HEK293 (cell line): ENCODE measurements around the gene NR3C1.

Experiments
- CTCF ChIA-PET: fragments of 350-600 bp; formaldehyde crosslinking; extraction: SDS; loops from one replicate; lab custom pipeline; 2021; ENCODE audit warnings: antibody characterized with exemption; lab: Yijun Ruan, JAX
- POLR2A ChIA-PET: fragments of 300-600 bp; formaldehyde crosslinking; extraction: SDS; loops from one replicate; lab custom pipeline; 2020; ENCODE audit warnings: antibody characterized with exemption, inconsistent platforms; lab: Yijun Ruan, JAX
- H3K27ac ChIP-seq: fragments of 200-500 bp; sonication (Bioruptor generic); 2 replicates; pipeline ENCODE4 v1.5.1; 2014; ENCODE audit warnings: low read depth, low read length, control low read depth, inconsistent platforms; ENCODE audit errors: extremely low read depth
- H3K36me3 ChIP-seq, 2 experiments: fragments of 200-500 bp in 1 of 2; sonication (Bioruptor generic) in 1 of 2; 1 replicate in 1 of 2; 2 replicates in 1 of 2; pipeline ENCODE4 v1.5.1; 2014 to 2017; ENCODE audit warnings: inconsistent platforms in 2 of 2, low read length in 2 of 2; ENCODE audit not compliant: control insufficient read depth in 2 of 2, insufficient read depth in 1 of 2
- H3K4me1 ChIP-seq: fragments of 200-500 bp; sonication (Bioruptor generic); 2 replicates; pipeline ENCODE4 v1.5.1; 2014; ENCODE audit warnings: mild to moderate bottlenecking, low read length, inconsistent platforms; ENCODE audit not compliant: control insufficient read depth, insufficient read depth
- H3K4me3 ChIP-seq: 2 replicates; pipeline ENCODE4 v1.5.1; 2011; ENCODE audit warnings: low read depth, mild to moderate bottlenecking, control low read depth, low read length, moderate library complexity
- H3K9me3 ChIP-seq: fragments of 200-500 bp; sonication (Bioruptor generic); 2 replicates; pipeline ENCODE4 v1.5.1; 2014; ENCODE audit warnings: low read depth, low read length, inconsistent platforms; ENCODE audit not compliant: control insufficient read depth, insufficient read depth
- GLIS2 ChIP-seq: fragments of 450-650 bp; formaldehyde crosslinking; IDR thresholded peaks from 2 replicates; pipeline ENCODE4 v1.5.1; 2016; ENCODE audit warnings: missing biosample characterization, missing genetic modification characterization
- KLF10 ChIP-seq: fragments of 450-650 bp; IDR thresholded peaks from 2 replicates; pipeline ENCODE4 v1.5.1; 2018; ENCODE audit warnings: missing biosample characterization, mild to moderate bottlenecking, missing genetic modification characterization
- OVOL3 ChIP-seq: fragments of 450-650 bp; formaldehyde crosslinking; IDR thresholded peaks from 2 replicates; pipeline ENCODE4 v1.5.1; 2016; ENCODE audit warnings: missing biosample characterization, missing genetic modification characterization
- RBAK ChIP-seq: fragments of 450-650 bp; formaldehyde crosslinking; IDR thresholded peaks from 2 replicates; pipeline ENCODE4 v1.5.1; 2016; ENCODE audit warnings: missing biosample characterization, missing genetic modification characterization
- SCRT2 ChIP-seq: fragments of 450-650 bp; formaldehyde crosslinking; IDR thresholded peaks from 2 replicates; pipeline ENCODE4 v1.5.1; 2016; ENCODE audit warnings: missing biosample characterization, missing genetic modification characterization
- TRIM28 ChIP-seq: IDR thresholded peaks from 2 replicates; pipeline ENCODE4 v1.6.1; 2011; ENCODE audit warnings: low read length, control low read depth, borderline replicate concordance
- ZBTB20 ChIP-seq: fragments of 450-650 bp; formaldehyde crosslinking; IDR thresholded peaks from 2 replicates; pipeline ENCODE4 v1.5.1; 2016; ENCODE audit warnings: missing biosample characterization, missing genetic modification characterization
- ZBTB48 ChIP-seq: fragments of 450-650 bp; formaldehyde crosslinking; IDR thresholded peaks from 2 replicates; pipeline ENCODE4 v1.5.1; 2016; ENCODE audit warnings: missing biosample characterization, missing genetic modification characterization
- ZBTB7A ChIP-seq: fragments of 450-650 bp; formaldehyde crosslinking; IDR thresholded peaks from 2 replicates; pipeline ENCODE4 v1.5.1; 2016; ENCODE audit warnings: low read depth, missing biosample characterization, missing genetic modification characterization
- ZFP3 ChIP-seq: fragments of 450-650 bp; formaldehyde crosslinking; IDR thresholded peaks from 2 replicates; pipeline ENCODE4 v1.5.1; 2016; ENCODE audit warnings: low read depth, missing biosample characterization, missing genetic modification characterization
- ZNF121 ChIP-seq: fragments of 450-650 bp; formaldehyde crosslinking; IDR thresholded peaks from 2 replicates; pipeline ENCODE4 v1.5.1; 2016; ENCODE audit warnings: missing biosample characterization, missing genetic modification characterization
- ZNF610 ChIP-seq: fragments of 450-650 bp; formaldehyde crosslinking; IDR thresholded peaks from 2 replicates; pipeline ENCODE4 v1.5.1; 2016; ENCODE audit warnings: missing biosample characterization, missing genetic modification characterization, borderline replicate concordance
- ZSCAN30 ChIP-seq: fragments of 450-650 bp; IDR thresholded peaks from 2 replicates; pipeline ENCODE4 v1.5.1; 2018; ENCODE audit warnings: missing biosample characterization, mild to moderate bottlenecking, missing genetic modification characterization, moderate library complexity
- TF ChIP-seq, protein P1 (sequence below): fragments of 450-650 bp; formaldehyde crosslinking; IDR thresholded peaks from 2 replicates; pipeline ENCODE4 v1.5.1; 2016; ENCODE audit warnings: missing biosample characterization, missing genetic modification characterization, low read depth
- TF ChIP-seq, protein P2 (sequence below): fragments of 450-650 bp; formaldehyde crosslinking; IDR thresholded peaks from 2 replicates; pipeline ENCODE4 v1.5.1; 2016; ENCODE audit warnings: missing biosample characterization, missing genetic modification characterization, borderline replicate concordance
- TF ChIP-seq, protein P3 (sequence below): fragments of 450-650 bp; formaldehyde crosslinking; IDR thresholded peaks from 2 replicates; pipeline ENCODE4 v1.5.1; 2016; ENCODE audit warnings: missing biosample characterization, missing genetic modification characterization
- TF ChIP-seq, protein P4 (sequence below): fragments of 450-650 bp; formaldehyde crosslinking; IDR thresholded peaks from 2 replicates; pipeline ENCODE4 v1.5.1; 2016; ENCODE audit warnings: missing biosample characterization, missing genetic modification characterization
- TF ChIP-seq, protein P5 (sequence below): IDR thresholded peaks from 2 replicates; pipeline ENCODE4 v1.6.1; 2011; ENCODE audit warnings: mild to moderate bottlenecking, low read depth, low read length, borderline replicate concordance

NR3C1 gene

DNA sequence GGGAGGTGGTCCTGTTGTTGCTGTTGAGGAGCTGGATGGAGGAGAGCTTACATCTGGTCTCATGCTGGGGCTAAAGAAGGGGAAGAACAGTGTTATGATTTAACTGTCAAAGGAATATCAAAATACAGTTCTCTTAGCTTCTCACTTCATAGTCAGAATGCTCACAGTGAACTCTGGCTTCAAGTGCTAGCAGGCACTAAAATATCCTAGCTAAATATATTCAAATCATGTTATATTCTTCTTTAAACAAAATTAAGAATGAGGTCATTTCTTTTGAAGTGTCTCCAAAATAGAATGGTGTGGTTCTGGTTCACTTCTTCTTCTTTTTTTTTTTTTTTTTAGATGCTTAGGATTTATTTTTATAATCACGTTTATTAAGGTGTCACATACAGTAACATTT lies 89.4 kb downstream of the NR3C1 start:
- CTCF ChIA-PET = interaction anchor here (0.6 kb wide), 1 partner anchor 23 kb away, joined by 4 read pairs; no protein-coding TSS in a partner anchor
- no peaks in the 10 kb centered on the region for H3K4me1 ChIP-seq
- POLR2A ChIA-PET = no interaction called here

DNA sequence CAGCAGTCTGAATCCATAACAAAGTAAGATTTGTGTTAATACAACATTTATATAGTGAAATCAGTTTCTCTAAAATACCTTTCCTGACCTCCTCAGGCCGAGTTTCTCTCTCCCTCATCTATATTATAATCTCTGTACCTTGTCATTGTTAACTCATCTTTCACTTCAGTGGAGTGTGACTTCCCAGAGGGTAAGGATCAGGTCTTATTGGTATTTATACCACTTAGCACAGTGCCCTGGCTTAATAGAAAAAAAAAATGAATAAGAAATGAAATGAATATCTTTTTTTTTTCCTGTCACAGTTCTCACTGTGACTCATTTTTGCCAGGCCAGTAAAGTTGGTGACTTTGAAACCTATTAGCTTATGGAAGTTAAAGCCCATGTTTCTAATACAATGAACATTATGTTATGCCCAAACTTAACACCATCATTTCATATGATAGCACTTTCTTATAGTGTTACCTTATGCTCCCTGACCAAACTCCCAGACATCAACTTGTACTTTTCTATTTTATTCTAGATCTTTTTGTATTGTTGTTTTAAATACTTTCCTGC lies 90.1 kb downstream of the NR3C1 start:
- TF ChIP-seq KLF10 (tag by site-specific recombination) = no peak
- no peak for TF ChIP-seq OVOL3
- no peak for TF ChIP-seq SCRT2 (tag by site-specific recombination)
- TF ChIP-seq ZNF610 (tag by site-specific recombination) = no peak
- no peak for TF ChIP-seq GLIS2 (tag by site-specific recombination)
- no peak for TF ChIP-seq RBAK
- Histone ChIP-seq H3K36me3 (peaks cover 19 to 47% of the 10 kb centered on the region in 2 experiments), H3K4me3 (no peak overlapping the region), H3K4me1 (no peaks in the 10 kb centered on the region), H3K9me3 (no peaks in the 10 kb centered on the region), H3K27ac (no peak overlapping the region)
- CTCF ChIA-PET = interaction anchor here (0.6 to 1.0 kb wide), 2 partner anchors 17 to 24 kb away, joined by 3 to 4 read pairs; no protein-coding TSS in a partner anchor
- POLR2A ChIA-PET = no interaction called here

More for the DNA sequence above, 89.4 kb downstream of the NR3C1 start:
- Histone ChIP-seq H3K36me3 (peaks cover 19 to 41% of the 10 kb centered on the region in 2 experiments), H3K9me3 (no peaks in the 10 kb centered on the region), H3K4me3 (no peak overlapping the region), H3K27ac (no peak overlapping the region)
- TF ChIP-seq, protein P1, sequence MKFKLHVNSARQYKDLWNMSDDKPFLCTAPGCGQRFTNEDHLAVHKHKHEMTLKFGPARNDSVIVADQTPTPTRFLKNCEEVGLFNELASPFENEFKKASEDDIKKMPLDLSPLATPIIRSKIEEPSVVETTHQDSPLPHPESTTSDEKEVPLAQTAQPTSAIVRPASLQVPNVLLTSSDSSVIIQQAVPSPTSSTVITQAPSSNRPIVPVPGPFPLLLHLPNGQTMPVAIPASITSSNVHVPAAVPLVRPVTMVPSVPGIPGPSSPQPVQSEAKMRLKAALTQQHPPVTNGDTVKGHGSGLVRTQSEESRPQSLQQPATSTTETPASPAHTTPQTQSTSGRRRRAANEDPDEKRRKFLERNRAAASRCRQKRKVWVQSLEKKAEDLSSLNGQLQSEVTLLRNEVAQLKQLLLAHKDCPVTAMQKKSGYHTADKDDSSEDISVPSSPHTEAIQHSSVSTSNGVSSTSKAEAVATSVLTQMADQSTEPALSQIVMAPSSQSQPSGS = peak; percentile 57; the same call in 1 of the 2 replicates
- TF ChIP-seq, protein P2, sequence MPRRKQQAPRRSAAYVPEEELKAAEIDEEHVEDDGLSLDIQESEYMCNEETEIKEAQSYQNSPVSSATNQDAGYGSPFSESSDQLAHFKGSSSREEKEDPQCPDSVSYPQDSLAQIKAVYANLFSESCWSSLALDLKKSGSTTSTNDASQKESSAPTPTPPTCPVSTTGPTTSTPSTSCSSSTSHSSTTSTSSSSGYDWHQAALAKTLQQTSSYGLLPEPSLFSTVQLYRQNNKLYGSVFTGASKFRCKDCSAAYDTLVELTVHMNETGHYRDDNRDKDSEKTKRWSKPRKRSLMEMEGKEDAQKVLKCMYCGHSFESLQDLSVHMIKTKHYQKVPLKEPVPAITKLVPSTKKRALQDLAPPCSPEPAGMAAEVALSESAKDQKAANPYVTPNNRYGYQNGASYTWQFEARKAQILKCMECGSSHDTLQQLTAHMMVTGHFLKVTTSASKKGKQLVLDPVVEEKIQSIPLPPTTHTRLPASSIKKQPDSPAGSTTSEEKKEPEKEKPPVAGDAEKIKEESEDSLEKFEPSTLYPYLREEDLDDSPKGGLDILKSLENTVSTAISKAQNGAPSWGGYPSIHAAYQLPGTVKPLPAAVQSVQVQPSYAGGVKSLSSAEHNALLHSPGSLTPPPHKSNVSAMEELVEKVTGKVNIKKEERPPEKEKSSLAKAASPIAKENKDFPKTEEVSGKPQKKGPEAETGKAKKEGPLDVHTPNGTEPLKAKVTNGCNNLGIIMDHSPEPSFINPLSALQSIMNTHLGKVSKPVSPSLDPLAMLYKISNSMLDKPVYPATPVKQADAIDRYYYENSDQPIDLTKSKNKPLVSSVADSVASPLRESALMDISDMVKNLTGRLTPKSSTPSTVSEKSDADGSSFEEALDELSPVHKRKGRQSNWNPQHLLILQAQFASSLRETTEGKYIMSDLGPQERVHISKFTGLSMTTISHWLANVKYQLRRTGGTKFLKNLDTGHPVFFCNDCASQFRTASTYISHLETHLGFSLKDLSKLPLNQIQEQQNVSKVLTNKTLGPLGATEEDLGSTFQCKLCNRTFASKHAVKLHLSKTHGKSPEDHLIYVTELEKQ (tag by site-specific recombination) = no peak

DNA sequence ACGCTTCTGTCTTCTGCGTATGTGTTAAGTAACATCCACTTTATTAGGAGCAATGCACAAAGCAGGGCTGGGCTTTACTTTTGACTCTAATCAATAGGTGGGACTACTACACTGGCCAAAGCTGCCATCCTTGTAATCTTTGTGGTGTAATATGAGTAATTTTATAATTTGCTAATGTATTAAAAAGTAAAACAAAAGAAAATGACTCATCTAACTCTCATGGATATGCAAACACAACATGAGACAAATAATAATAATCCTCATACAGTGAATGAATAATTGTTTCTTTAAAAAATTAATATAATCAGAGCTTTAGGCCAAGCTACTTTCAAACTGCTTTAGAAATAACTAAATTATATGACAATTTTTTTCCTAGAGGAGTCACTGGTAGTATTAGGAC lies 90.7 kb downstream of the NR3C1 start:
- Histone ChIP-seq H3K9me3 (no peaks in the 10 kb centered on the region), H3K27ac (no peak overlapping the region)
- CTCF ChIA-PET = interaction anchor here (0.7 to 1.0 kb wide), 2 partner anchors 18 to 658 kb away, joined by 3 read pairs; no protein-coding TSS in a partner anchor

DNA sequence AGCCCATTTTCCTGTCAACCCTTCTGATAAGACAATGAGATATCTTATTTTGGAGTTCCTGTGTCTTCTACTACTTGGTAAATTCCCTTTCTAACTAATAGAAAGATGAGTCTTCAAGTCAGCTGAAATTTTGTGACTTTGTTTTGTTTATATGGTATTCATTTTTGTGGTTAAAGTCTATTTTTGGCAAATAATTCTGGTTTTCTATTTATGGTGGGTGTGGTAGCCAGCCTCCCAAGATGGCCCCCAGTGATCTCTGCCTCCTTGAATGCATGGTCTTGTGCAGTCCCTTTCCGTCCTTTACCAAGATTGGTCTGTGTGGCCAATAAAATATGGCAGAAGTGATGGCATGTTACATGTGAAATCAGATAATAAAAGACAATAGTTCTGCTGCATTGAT lies 91.5 kb downstream of the NR3C1 start:
- Histone ChIP-seq H3K27ac (no peak overlapping the region), H3K9me3 (no peaks in the 10 kb centered on the region), H3K36me3 (peaks cover 19 to 53% of the 10 kb centered on the region in 2 experiments), H3K4me3 (no peak overlapping the region), H3K4me1 (no peaks in the 10 kb centered on the region)
- ChIA-PET CTCF (no interaction called here), POLR2A (no interaction called here)
- TF ChIP-seq, protein P3, sequence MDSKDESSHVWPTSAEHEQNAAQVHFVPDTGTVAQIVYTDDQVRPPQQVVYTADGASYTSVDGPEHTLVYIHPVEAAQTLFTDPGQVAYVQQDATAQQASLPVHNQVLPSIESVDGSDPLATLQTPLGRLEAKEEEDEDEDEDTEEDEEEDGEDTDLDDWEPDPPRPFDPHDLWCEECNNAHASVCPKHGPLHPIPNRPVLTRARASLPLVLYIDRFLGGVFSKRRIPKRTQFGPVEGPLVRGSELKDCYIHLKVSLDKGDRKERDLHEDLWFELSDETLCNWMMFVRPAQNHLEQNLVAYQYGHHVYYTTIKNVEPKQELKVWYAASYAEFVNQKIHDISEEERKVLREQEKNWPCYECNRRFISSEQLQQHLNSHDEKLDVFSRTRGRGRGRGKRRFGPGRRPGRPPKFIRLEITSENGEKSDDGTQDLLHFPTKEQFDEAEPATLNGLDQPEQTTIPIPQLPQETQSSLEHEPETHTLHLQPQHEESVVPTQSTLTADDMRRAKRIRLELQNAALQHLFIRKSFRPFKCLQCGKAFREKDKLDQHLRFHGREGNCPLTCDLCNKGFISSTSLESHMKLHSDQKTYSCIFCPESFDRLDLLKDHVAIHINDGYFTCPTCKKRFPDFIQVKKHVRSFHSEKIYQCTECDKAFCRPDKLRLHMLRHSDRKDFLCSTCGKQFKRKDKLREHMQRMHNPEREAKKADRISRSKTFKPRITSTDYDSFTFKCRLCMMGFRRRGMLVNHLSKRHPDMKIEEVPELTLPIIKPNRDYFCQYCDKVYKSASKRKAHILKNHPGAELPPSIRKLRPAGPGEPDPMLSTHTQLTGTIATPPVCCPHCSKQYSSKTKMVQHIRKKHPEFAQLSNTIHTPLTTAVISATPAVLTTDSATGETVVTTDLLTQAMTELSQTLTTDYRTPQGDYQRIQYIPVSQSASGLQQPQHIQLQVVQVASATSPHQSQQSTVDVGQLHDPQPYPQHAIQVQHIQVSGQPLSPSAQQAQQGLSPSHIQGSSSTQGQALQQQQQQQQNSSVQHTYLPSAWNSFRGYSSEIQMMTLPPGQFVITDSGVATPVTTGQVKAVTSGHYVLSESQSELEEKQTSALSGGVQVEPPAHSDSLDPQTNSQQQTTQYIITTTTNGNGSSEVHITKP = no peak
- no peak for TF ChIP-seq ZBTB7A
- no peak for TF ChIP-seq ZBTB48
- TF ChIP-seq TRIM28 = no peak
- TF ChIP-seq ZNF121 (tag by site-specific recombination) = no peak
- TF ChIP-seq, protein P4, sequence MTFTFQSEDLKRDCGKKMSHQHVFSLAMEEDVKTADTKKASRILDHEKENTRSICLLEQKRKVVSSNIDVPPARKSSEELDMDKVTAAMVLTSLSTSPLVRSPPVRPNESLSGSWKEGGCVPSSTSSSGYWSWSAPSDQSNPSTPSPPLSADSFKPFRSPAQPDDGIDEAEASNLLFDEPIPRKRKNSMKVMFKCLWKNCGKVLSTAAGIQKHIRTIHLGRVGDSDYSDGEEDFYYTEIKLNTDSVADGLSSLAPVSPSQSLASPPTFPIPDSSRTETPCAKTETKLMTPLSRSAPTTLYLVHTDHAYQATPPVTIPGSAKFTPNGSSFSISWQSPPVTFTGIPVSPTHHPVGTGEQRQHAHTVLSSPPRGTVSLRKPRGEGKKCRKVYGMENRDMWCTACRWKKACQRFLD (tag by site-specific recombination) = no peak

More for the DNA sequence above, 90.7 kb downstream of the NR3C1 start:
- Histone ChIP-seq H3K36me3 (peaks cover 19 to 52% of the 10 kb centered on the region in 2 experiments), H3K4me1 (no peaks in the 10 kb centered on the region), H3K4me3 (no peak overlapping the region)
- POLR2A ChIA-PET = no interaction called here
- TF ChIP-seq ZBTB20 (tag by site-specific recombination) = no peak
- no peak for TF ChIP-seq ZSCAN30 (tag by site-specific recombination)
- no peak for TF ChIP-seq ZFP3
- TF ChIP-seq, protein P5, sequence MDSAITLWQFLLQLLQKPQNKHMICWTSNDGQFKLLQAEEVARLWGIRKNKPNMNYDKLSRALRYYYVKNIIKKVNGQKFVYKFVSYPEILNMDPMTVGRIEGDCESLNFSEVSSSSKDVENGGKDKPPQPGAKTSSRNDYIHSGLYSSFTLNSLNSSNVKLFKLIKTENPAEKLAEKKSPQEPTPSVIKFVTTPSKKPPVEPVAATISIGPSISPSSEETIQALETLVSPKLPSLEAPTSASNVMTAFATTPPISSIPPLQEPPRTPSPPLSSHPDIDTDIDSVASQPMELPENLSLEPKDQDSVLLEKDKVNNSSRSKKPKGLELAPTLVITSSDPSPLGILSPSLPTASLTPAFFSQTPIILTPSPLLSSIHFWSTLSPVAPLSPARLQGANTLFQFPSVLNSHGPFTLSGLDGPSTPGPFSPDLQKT = no peak
